KMS-11 (cell line): ENCODE data around the gene SFT2D3.

ENCODE experiments used
- H2AFZ ChIP-seq: fragments of 200-600 bp; sonication (generic); 2 replicates; pipeline ENCODE4 v1.6.1; 2016; ENCODE audit warnings: antibody characterized with exemption, mixed run types, low read depth
- H3K27ac ChIP-seq: fragments of 200-600 bp; sonication (generic); 2 replicates; pipeline ENCODE4 v1.6.1; 2016; ENCODE audit warnings: mild to moderate bottlenecking, mixed run types
- H3K27me3 ChIP-seq: fragments of 200-600 bp; sonication (generic); 2 replicates; pipeline ENCODE4 v1.6.1; 2017; ENCODE audit warnings: mild to moderate bottlenecking, low read depth, mixed run types, moderate library complexity; ENCODE audit not compliant: insufficient read depth
- H3K36me3 ChIP-seq: fragments of 200-600 bp; sonication (generic); 2 replicates; pipeline ENCODE4 v1.6.1; 2017; ENCODE audit warnings: mild to moderate bottlenecking, mixed run types; ENCODE audit not compliant: insufficient read depth
- H3K4me1 ChIP-seq: fragments of 200-600 bp; sonication (generic); 2 replicates; pipeline ENCODE4 v1.6.1; 2016; ENCODE audit warnings: mild to moderate bottlenecking, low read depth, mixed run types; ENCODE audit not compliant: poor library complexity, severe bottlenecking
- H3K4me2 ChIP-seq: fragments of 200-600 bp; sonication (generic); 2 replicates; pipeline ENCODE4 v1.7.0; 2016; ENCODE audit warnings: mild to moderate bottlenecking, mixed run types
- H3K4me3 ChIP-seq: fragments of 200-600 bp; sonication (generic); IDR thresholded peaks from 2 replicates; pipeline ENCODE4 v1.6.1; 2017; ENCODE audit warnings: low read depth, low read length, mixed read lengths; ENCODE audit not compliant: insufficient read depth
- H3K79me2 ChIP-seq: fragments of 200-600 bp; sonication (generic); 2 replicates; pipeline ENCODE4 v1.6.1; 2016; ENCODE audit warnings: low read depth, mixed run types; ENCODE audit not compliant: insufficient read depth
- H3K9ac ChIP-seq: fragments of 200-600 bp; sonication (generic); 2 replicates; pipeline ENCODE4 v1.6.1; 2016; ENCODE audit warnings: mild to moderate bottlenecking, mixed run types
- H4K20me1 ChIP-seq: fragments of 200-600 bp; sonication (generic); 2 replicates; pipeline ENCODE4 v1.6.1; 2016; ENCODE audit warnings: mild to moderate bottlenecking, mixed run types; ENCODE audit not compliant: insufficient read depth
- TF ChIP-seq, protein P1 (sequence below): fragments of 200-600 bp; sonication (generic); conservative IDR thresholded peaks from 2 replicates; pipeline ENCODE4 v1.6.1; 2017; ENCODE audit warnings: low read depth, mild to moderate bottlenecking, antibody characterized with exemption, low read length, moderate library complexity, mixed read lengths

Gene SFT2D3

DNA sequence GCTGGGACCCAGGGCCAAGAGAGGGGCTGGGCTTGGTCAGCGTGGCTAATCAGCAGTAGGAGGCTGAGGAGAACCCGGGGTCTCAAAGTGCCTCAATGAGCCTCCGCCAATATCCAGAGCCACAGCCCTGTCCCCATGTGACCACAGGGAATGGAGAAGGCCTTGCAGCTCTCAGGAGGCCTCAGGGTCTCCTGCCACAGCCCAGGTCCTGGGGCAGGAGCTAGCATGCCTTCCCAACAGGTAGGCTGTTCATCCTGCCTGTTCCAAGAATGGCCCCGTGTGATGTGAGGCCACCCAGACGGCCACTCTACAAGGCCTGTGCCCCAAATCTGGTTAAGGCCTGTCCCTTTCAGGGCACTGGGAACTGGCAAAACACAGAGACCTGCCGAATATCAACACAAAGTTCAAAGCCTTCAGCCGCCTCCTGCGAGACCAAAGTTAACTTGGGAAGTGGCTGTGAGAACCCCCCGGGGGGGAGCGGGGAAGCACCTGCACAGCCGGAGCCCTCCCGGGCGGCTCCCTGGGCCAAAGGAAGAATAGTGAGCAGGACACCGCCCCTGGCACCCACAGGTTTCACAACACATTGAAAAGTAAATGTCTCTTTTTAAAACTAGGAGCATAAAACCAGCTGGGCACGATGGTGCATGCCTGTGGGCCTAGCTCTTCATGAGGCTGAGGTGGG, 21.5 kb upstream of the SFT2D3 start:
- TF ChIP-seq, protein P1, sequence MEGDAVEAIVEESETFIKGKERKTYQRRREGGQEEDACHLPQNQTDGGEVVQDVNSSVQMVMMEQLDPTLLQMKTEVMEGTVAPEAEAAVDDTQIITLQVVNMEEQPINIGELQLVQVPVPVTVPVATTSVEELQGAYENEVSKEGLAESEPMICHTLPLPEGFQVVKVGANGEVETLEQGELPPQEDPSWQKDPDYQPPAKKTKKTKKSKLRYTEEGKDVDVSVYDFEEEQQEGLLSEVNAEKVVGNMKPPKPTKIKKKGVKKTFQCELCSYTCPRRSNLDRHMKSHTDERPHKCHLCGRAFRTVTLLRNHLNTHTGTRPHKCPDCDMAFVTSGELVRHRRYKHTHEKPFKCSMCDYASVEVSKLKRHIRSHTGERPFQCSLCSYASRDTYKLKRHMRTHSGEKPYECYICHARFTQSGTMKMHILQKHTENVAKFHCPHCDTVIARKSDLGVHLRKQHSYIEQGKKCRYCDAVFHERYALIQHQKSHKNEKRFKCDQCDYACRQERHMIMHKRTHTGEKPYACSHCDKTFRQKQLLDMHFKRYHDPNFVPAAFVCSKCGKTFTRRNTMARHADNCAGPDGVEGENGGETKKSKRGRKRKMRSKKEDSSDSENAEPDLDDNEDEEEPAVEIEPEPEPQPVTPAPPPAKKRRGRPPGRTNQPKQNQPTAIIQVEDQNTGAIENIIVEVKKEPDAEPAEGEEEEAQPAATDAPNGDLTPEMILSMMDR, result no peak
- no peak overlapping the region for H3K4me2 ChIP-seq

DNA sequence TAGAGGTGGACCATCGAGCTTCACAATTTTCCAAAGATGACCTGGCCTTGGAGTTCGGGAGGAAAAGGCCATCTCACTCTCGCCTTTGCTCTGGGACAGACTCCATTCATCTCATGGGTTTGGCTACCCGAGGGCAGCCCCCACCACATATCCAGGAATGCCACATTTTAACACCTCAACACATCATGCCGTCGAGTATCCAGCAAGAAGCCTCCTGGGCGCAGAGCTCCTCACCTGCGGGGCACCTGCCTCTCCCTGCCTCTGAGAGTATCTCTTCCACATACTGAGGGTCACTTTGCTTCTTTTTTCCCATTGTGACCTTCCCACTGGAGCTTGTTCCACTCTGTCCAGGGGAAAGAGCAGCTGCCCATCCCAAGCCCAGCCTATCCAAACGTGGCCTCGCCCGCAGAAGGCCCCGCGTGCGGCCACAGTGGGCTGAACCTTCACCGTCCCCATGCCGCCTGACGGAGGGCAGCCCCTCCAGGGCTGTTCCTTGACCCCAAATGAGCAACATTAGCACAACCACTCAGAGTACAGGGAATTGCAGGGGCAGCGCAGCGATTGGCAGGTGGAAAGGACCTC, 20.5 kb upstream of the SFT2D3 start:
- no peak overlapping the region for H3K9ac ChIP-seq
- no peaks in the 10 kb centered on the region for H3K79me2 ChIP-seq
- no peak overlapping the region for H3K4me2 ChIP-seq
- no peaks in the 10 kb centered on the region for H3K36me3 ChIP-seq
- H3K27ac ChIP-seq, result no peak overlapping the region
- no peak overlapping the region for H3K4me3 ChIP-seq
- H4K20me1 ChIP-seq, result no peaks in the 10 kb centered on the region
- H3K4me1 ChIP-seq, result no peaks in the 10 kb centered on the region
- no peaks in the 10 kb centered on the region for H3K27me3 ChIP-seq
- TF ChIP-seq, protein P1, result no peak
- H2AFZ ChIP-seq, result no peak overlapping the region

More for the DNA sequence above, 21.5 kb upstream of the SFT2D3 start:
- H4K20me1 ChIP-seq, result no peaks in the 10 kb centered on the region
- H3K79me2 ChIP-seq, result no peaks in the 10 kb centered on the region
- no peak overlapping the region for H3K4me3 ChIP-seq
- H3K36me3 ChIP-seq, result no peaks in the 10 kb centered on the region
- no peak overlapping the region for H3K9ac ChIP-seq
- H2AFZ ChIP-seq, result no peak overlapping the region
- no peak overlapping the region for H3K27ac ChIP-seq
- no peaks in the 10 kb centered on the region for H3K27me3 ChIP-seq
- H3K4me1 ChIP-seq, result no peaks in the 10 kb centered on the region

DNA sequence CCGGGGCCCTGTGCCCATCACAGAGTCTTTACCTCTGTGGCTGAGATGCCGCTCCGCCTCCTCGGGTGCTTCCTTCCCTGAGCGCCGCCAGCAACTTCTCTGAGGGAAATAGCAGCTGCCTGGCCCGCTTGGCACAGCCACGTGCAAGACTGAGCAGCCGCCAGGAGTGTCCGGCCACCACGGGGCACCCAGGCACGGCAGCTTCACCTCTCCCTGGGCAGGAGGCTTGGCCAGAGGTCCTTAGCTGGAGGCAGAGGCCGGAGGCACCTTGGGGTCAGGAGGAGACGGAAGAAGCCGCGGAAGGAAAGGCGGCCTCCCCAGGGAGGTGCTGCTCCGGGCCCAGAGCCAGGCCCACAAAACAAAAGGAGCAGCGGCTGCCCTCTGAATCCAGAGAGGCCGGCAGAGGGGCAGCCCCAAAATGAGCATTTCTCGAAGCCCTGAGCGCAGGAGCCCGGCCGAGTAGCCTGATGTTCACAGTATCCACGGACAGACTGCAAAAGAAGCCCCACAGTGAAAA, 20.0 kb upstream of the SFT2D3 start:
- H3K9ac ChIP-seq, result no peak overlapping the region
- no peak overlapping the region for H3K4me2 ChIP-seq
- H3K4me1 ChIP-seq, result no peaks in the 10 kb centered on the region
- no peak overlapping the region for H3K4me3 ChIP-seq
- H4K20me1 ChIP-seq, result no peaks in the 10 kb centered on the region
- H3K27ac ChIP-seq, result no peak overlapping the region
- H2AFZ ChIP-seq, result no peak overlapping the region
- TF ChIP-seq, protein P1, result no peak
- no peaks in the 10 kb centered on the region for H3K27me3 ChIP-seq
- H3K79me2 ChIP-seq, result no peaks in the 10 kb centered on the region
- H3K36me3 ChIP-seq, result no peaks in the 10 kb centered on the region

DNA sequence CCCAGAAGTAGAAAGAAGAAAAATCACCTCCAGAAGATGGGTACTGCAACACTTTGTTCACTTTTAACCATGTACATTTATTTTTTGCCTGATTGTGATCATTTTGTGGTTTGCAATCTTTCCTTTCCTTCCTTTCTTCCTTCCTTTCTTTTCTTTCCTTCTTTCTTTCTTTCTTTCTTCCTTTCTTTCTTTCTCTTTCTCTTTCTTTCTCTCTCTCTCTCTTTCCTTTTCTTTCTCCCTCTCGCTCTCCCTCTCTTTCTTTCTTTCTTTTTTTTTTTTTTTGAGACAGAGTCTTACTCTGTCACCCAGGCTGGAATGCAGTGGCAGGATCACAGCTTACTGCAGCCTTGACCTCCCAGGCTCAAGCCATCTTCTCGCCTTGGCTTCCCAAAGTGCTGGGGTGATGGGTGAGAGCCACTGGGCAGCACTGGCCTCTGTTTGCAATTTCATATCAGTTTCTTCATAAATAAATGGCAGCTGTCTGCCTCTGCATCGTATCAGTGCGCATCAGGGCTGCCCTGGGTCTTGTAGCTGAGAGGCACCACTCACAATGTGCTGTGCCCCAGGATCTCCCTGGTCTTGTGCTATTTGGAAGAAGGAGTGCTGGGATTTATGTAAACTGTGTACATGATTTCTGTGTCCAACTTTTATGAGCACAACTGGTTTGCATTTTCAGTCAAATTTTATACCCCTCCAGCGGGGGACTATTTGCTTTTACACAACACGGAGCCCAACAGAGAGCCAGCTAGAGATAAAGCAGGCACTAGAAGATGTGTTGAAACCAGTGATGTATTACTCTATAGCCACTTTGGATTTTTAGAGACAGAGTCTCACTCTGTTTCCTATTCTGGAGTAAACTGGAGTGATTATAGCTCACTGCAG, 19.1 kb upstream of the SFT2D3 start:
- no peak overlapping the region for H3K27ac ChIP-seq
- H4K20me1 ChIP-seq, result no peaks in the 10 kb centered on the region
- TF ChIP-seq, protein P1, result no peak
- no peak overlapping the region for H3K4me2 ChIP-seq
- no peaks in the 10 kb centered on the region for H3K36me3 ChIP-seq
- no peak overlapping the region for H3K4me3 ChIP-seq
- H3K27me3 ChIP-seq, result no peaks in the 10 kb centered on the region
- no peak overlapping the region for H3K9ac ChIP-seq
- H3K79me2 ChIP-seq, result no peaks in the 10 kb centered on the region
- no peaks in the 10 kb centered on the region for H3K4me1 ChIP-seq
- H2AFZ ChIP-seq, result no peak overlapping the region
